Measurements from ENCODE around the gene CYGB.
"Not testable (repeated sequence)": the region's sequence is repeated elsewhere in the genome, so short reads cannot be mapped to it uniquely, and the experiment has no call there.

CYGB gene

GRCh38 chr17:76528528-76529223, 8.8 kb downstream of the CYGB start:
- intact Hi-C loops (cut with DNase I) = no loop called here
- DNase-seq = no peak

GRCh38 chr17:76528156-76528527, 9.4 kb downstream of the CYGB start:
- no peak for DNase-seq
- intact Hi-C loops (cut with DNase I) = no loop called here

GRCh38 chr17:76527430-76528111, 9.9 kb downstream of the CYGB start:
- DNase-seq = no peak
- intact Hi-C loops (cut with DNase I) = no loop called here

- intact Hi-C loops (cut with DNase I) = not testable (repeated sequence)
These were observed 10.5 kb downstream of the CYGB start for GRCh38 chr17:76527016-76527415.

GRCh38 chr17:76525513-76525833, 12.0 kb downstream of the CYGB start:
- DNase-seq; intact Hi-C loops (cut with DNase I): not testable (repeated sequence)

More at GRCh38 chr17:76527016-76527415, 10.5 kb downstream of the CYGB start:
- DNase-seq = not testable (repeated sequence)

- intact Hi-C loops (cut with DNase I) = no loop called here
- no peak for DNase-seq
These were observed 12.7 kb downstream of the CYGB start for GRCh38 chr17:76524598-76525512.

GRCh38 chr17:76523084-76524037, 14.1 kb downstream of the CYGB start:
- DNase-seq = peak in 9 of 10 donors; percentile 68 to 96 (median 80)
- intact Hi-C loops (cut with DNase I) = loop anchor here (1.0 kb wide), 2 partner anchors 24 to 101 kb away; no protein-coding TSS in a partner anchor

- intact Hi-C loops (cut with DNase I); DNase-seq: not testable (repeated sequence)
These were observed 15.8 kb downstream of the CYGB start for GRCh38 chr17:76521683-76522082.

GRCh38 chr17:76521262-76521661, 16.2 kb downstream of the CYGB start:
- no peak for DNase-seq
- intact Hi-C loops (cut with DNase I) = no loop called here

GRCh38 chr17:76519048-76519966, 18.2 kb downstream of the CYGB start:
- intact Hi-C loops (cut with DNase I) = no loop called here
- DNase-seq = no peak

- no peak for DNase-seq
- intact Hi-C loops (cut with DNase I) = no loop called here
These were observed 19.9 kb downstream of the CYGB start for GRCh38 chr17:76517638-76518038.

GRCh38 chr17:76515274-76515949, 22.1 kb downstream of the CYGB start:
- DNase-seq = no peak
- intact Hi-C loops (cut with DNase I) = no loop called here

GRCh38 chr17:76514355-76514754, 23.2 kb downstream of the CYGB start:
- intact Hi-C loops (cut with DNase I); DNase-seq: not testable (repeated sequence)

GRCh38 chr17:76513306-76513692, 24.2 kb downstream of the CYGB start:
- intact Hi-C loops (cut with DNase I) = no loop called here
- no peak for DNase-seq

- no peak for DNase-seq
- intact Hi-C loops (cut with DNase I) = no loop called here
These were observed 24.9 kb downstream of the CYGB start for GRCh38 chr17:76512366-76513305.

GRCh38 chr17:76511668-76512365, 25.7 kb downstream of the CYGB start:
- DNase-seq = no peak
- intact Hi-C loops (cut with DNase I) = no loop called here

- no peak for DNase-seq
- intact Hi-C loops (cut with DNase I) = no loop called here
These were observed 26.7 kb downstream of the CYGB start for GRCh38 chr17:76510831-76511244.
